ENCODE results near the gene PTGFR.

Gene PTGFR

GRCh38 chr1:78497201-78497600 lies 6.4 kb downstream of the PTGFR start:
- Histone ChIP-seq H3K9me3 (no peaks in the 10 kb centered on the region), H3K4me3 (ENCODE audit: low read depth in 1 of 2, low read length in 1 of 2) (no peak overlapping the region)
- no peak for TF ChIP-seq CTCF (IDR thresholded peaks at IDR 0.05)

GRCh38 chr1:78500529-78500928 lies 9.8 kb downstream of the PTGFR start:
- no peak overlapping the region for H3K4me3 ChIP-seq (ENCODE audit: low read depth in 1 of 2, low read length in 1 of 2)
- H3K36me3 ChIP-seq = no peaks in the 10 kb centered on the region
- H3K9me3 ChIP-seq = no peaks in the 10 kb centered on the region
- no peaks in the 10 kb centered on the region for H3K27me3 ChIP-seq
- TF ChIP-seq CTCF (IDR thresholded peaks at IDR 0.05) = no peak
- no peak overlapping the region for H3K27ac ChIP-seq
- no peaks in the 10 kb centered on the region for H3K4me1 ChIP-seq (ENCODE audit: control insufficient read depth in 1 of 2, insufficient read depth in 1 of 2, low read depth in 1 of 2, low read length in 1 of 2)

More at GRCh38 chr1:78497201-78497600, 6.4 kb downstream of the PTGFR start:
- H3K4me1 ChIP-seq (ENCODE audit: control insufficient read depth in 1 of 2, insufficient read depth in 1 of 2, low read depth in 1 of 2, low read length in 1 of 2) = no peaks in the 10 kb centered on the region
- H3K27ac ChIP-seq = no peak overlapping the region
- peaks cover 11% of the 10 kb centered on the region for H3K27me3 ChIP-seq
- no peaks in the 10 kb centered on the region for H3K36me3 ChIP-seq

GRCh38 chr1:78501203-78501602 lies 10.4 kb downstream of the PTGFR start:
- Histone ChIP-seq H3K27ac (no peak overlapping the region), H3K9me3 (no peaks in the 10 kb centered on the region), H3K4me1 (ENCODE audit: control insufficient read depth in 1 of 2, insufficient read depth in 1 of 2, low read depth in 1 of 2, low read length in 1 of 2) (no peaks in the 10 kb centered on the region), H3K27me3 (no peaks in the 10 kb centered on the region), H3K36me3 (no peaks in the 10 kb centered on the region), H3K4me3 (ENCODE audit: low read depth in 1 of 2, low read length in 1 of 2) (no peak overlapping the region)
- no peak for TF ChIP-seq CTCF (IDR thresholded peaks at IDR 0.05)

GRCh38 chr1:78511334-78511733 lies 20.6 kb downstream of the PTGFR start:
- no peak for TF ChIP-seq CTCF (IDR thresholded peaks at IDR 0.05)
- no peaks in the 10 kb centered on the region for H3K36me3 ChIP-seq
- H3K27me3 ChIP-seq = no peaks in the 10 kb centered on the region
- H3K27ac ChIP-seq = no peak overlapping the region
- H3K4me3 ChIP-seq (ENCODE audit: low read depth in 1 of 2, low read length in 1 of 2) = no peak overlapping the region
- H3K9me3 ChIP-seq = no peaks in the 10 kb centered on the region
- no peaks in the 10 kb centered on the region for H3K4me1 ChIP-seq (ENCODE audit: control insufficient read depth in 1 of 2, insufficient read depth in 1 of 2, low read depth in 1 of 2, low read length in 1 of 2)

- H3K9me3 ChIP-seq = no peaks in the 10 kb centered on the region
- TF ChIP-seq CTCF (IDR thresholded peaks at IDR 0.05) = no peak
- H3K4me3 ChIP-seq (ENCODE audit: low read depth in 1 of 2, low read length in 1 of 2) = no peak overlapping the region
- H3K36me3 ChIP-seq = no peaks in the 10 kb centered on the region
- no peaks in the 10 kb centered on the region for H3K27me3 ChIP-seq
- no peak overlapping the region for H3K27ac ChIP-seq
- no peaks in the 10 kb centered on the region for H3K4me1 ChIP-seq (ENCODE audit: control insufficient read depth in 1 of 2, insufficient read depth in 1 of 2, low read depth in 1 of 2, low read length in 1 of 2)
Measured at GRCh38 chr1:78516716-78517115, 25.9 kb downstream of the PTGFR start.

- H3K4me3 ChIP-seq (ENCODE audit: low read depth in 1 of 2, low read length in 1 of 2) = no peak overlapping the region
- no peak overlapping the region for H3K27ac ChIP-seq
- no peaks in the 10 kb centered on the region for H3K9me3 ChIP-seq
- no peaks in the 10 kb centered on the region for H3K27me3 ChIP-seq
- H3K4me1 ChIP-seq (ENCODE audit: control insufficient read depth in 1 of 2, insufficient read depth in 1 of 2, low read depth in 1 of 2, low read length in 1 of 2) = no peaks in the 10 kb centered on the region
- no peak for TF ChIP-seq CTCF (IDR thresholded peaks at IDR 0.05)
- no peaks in the 10 kb centered on the region for H3K36me3 ChIP-seq
Measured at GRCh38 chr1:78519446-78519845, 28.7 kb downstream of the PTGFR start.

Measured in neutrophil (primary cell).